Mucosa of stomach (tissue), 1 donor: ENCODE data around the gene ARMC5.
"Not testable (repeated sequence)": the region's sequence is repeated elsewhere in the genome, so short reads cannot be mapped to it uniquely, and the experiment has no call there.

ENCODE experiments used
- H3K27me3 ChIP-seq: one replicate; pipeline ENCODE4 v1.7.0; 2013; ENCODE audit warnings: mild to moderate bottlenecking, low read length; ENCODE audit not compliant: control insufficient read depth, insufficient read depth
- H3K36me3 ChIP-seq: one replicate; pipeline ENCODE4 v1.7.0; 2013; ENCODE audit warnings: low read length; ENCODE audit not compliant: control insufficient read depth, insufficient read depth
- H3K4me1 ChIP-seq: one replicate; pipeline ENCODE4 v1.7.0; 2013; ENCODE audit warnings: mild to moderate bottlenecking, low read length; ENCODE audit not compliant: control insufficient read depth, insufficient read depth
- H3K4me3 ChIP-seq: one replicate; pipeline ENCODE4 v1.7.0; 2013; ENCODE audit warnings: low read length
- H3K9ac ChIP-seq: one replicate; pipeline ENCODE4 v1.7.0; 2013; ENCODE audit warnings: mild to moderate bottlenecking, low read length, moderate library complexity
- H3K9me3 ChIP-seq: one replicate; pipeline ENCODE4 v1.7.0; 2013; ENCODE audit warnings: mild to moderate bottlenecking, low read length, moderate library complexity; ENCODE audit not compliant: control insufficient read depth
- donor health status: Pancreatic carcinoma.

ARMC5 gene

GRCh38 chr16:31458844-31459686 lies at the start of gene ARMC5:
Gene ARMC5 (plus strand): TSS chr16:31459501. CDS start chr16:31459525, 24 bp downstream.
- H3K36me3 ChIP-seq = no peaks in the 10 kb centered on the region
- no peaks in the 10 kb centered on the region for H3K27me3 ChIP-seq
- H3K9me3 ChIP-seq = no peaks in the 10 kb centered on the region
- H3K4me3 ChIP-seq = peak within 1 kb of the TSS; percentile 81
- peaks cover 24% of the 10 kb centered on the region for H3K4me1 ChIP-seq
- peak within 1 kb of the TSS; percentile 89 for H3K9ac ChIP-seq

GRCh38 chr16:31410082-31410481 lies 49.2 kb upstream of the ARMC5 start:
- H3K9me3 ChIP-seq = no peaks in the 10 kb centered on the region
- no peak overlapping the region for H3K9ac ChIP-seq
- H3K36me3 ChIP-seq = no peaks in the 10 kb centered on the region
- no peaks in the 10 kb centered on the region for H3K27me3 ChIP-seq
- H3K4me3 ChIP-seq = no peak overlapping the region
- H3K4me1 ChIP-seq = no peaks in the 10 kb centered on the region

GRCh38 chr16:31411024-31411844 lies 48.1 kb upstream of the ARMC5 start:
- Histone ChIP-seq H3K9ac (no peak overlapping the region), H3K4me1 (no peaks in the 10 kb centered on the region), H3K27me3 (no peaks in the 10 kb centered on the region), H3K36me3 (no peaks in the 10 kb centered on the region), H3K9me3 (no peaks in the 10 kb centered on the region), H3K4me3 (no peak overlapping the region)

- H3K27me3 ChIP-seq = no peaks in the 10 kb centered on the region
- no peaks in the 10 kb centered on the region for H3K36me3 ChIP-seq
- no peak overlapping the region for H3K9ac ChIP-seq
- H3K4me1 ChIP-seq = no peaks in the 10 kb centered on the region
- H3K9me3 ChIP-seq = no peaks in the 10 kb centered on the region
- no peak overlapping the region for H3K4me3 ChIP-seq
Measured at GRCh38 chr16:31412750-31413149, 46.6 kb upstream of the ARMC5 start.

- no peaks in the 10 kb centered on the region for H3K4me1 ChIP-seq
- H3K27me3 ChIP-seq = no peaks in the 10 kb centered on the region
- no peak overlapping the region for H3K4me3 ChIP-seq
- no peaks in the 10 kb centered on the region for H3K36me3 ChIP-seq
- no peak overlapping the region for H3K9ac ChIP-seq
- no peaks in the 10 kb centered on the region for H3K9me3 ChIP-seq
Measured at GRCh38 chr16:31413381-31413780, 45.9 kb upstream of the ARMC5 start.

- no peaks in the 10 kb centered on the region for H3K4me1 ChIP-seq
- H3K36me3 ChIP-seq = no peaks in the 10 kb centered on the region
- H3K4me3 ChIP-seq = no peak overlapping the region
- no peak overlapping the region for H3K9ac ChIP-seq
- H3K9me3 ChIP-seq = no peaks in the 10 kb centered on the region
- H3K27me3 ChIP-seq = no peaks in the 10 kb centered on the region
Measured at GRCh38 chr16:31413943-31414342, 45.4 kb upstream of the ARMC5 start.

- H3K9ac ChIP-seq = no peak overlapping the region
- H3K36me3 ChIP-seq = no peaks in the 10 kb centered on the region
- no peaks in the 10 kb centered on the region for H3K9me3 ChIP-seq
- no peaks in the 10 kb centered on the region for H3K4me1 ChIP-seq
- H3K4me3 ChIP-seq = no peak overlapping the region
- H3K27me3 ChIP-seq = no peaks in the 10 kb centered on the region
Measured at GRCh38 chr16:31414706-31415105, 44.6 kb upstream of the ARMC5 start.

- Histone ChIP-seq H3K4me1 (no peaks in the 10 kb centered on the region), H3K9ac (no peak overlapping the region), H3K4me3 (no peak overlapping the region), H3K27me3 (no peaks in the 10 kb centered on the region), H3K36me3 (no peaks in the 10 kb centered on the region), H3K9me3 (no peaks in the 10 kb centered on the region)
Measured at GRCh38 chr16:31416371-31416770, 42.9 kb upstream of the ARMC5 start.

GRCh38 chr16:31417036-31417435 lies 42.3 kb upstream of the ARMC5 start:
- H3K4me1 ChIP-seq, H3K4me3 ChIP-seq, H3K9me3 ChIP-seq, H3K36me3 ChIP-seq, H3K9ac ChIP-seq, H3K27me3 ChIP-seq: not testable (repeated sequence)

- Histone ChIP-seq H3K27me3 (no peaks in the 10 kb centered on the region), H3K4me3 (no peak overlapping the region), H3K36me3 (no peaks in the 10 kb centered on the region), H3K9ac (no peak overlapping the region), H3K9me3 (no peaks in the 10 kb centered on the region), H3K4me1 (no peaks in the 10 kb centered on the region)
Measured at GRCh38 chr16:31417916-31418315, 41.4 kb upstream of the ARMC5 start.

- Histone ChIP-seq H3K9me3 (no peaks in the 10 kb centered on the region), H3K4me1 (no peaks in the 10 kb centered on the region), H3K9ac (no peak overlapping the region), H3K36me3 (no peaks in the 10 kb centered on the region), H3K4me3 (no peak overlapping the region), H3K27me3 (no peaks in the 10 kb centered on the region)
Measured at GRCh38 chr16:31420037-31420436, 39.3 kb upstream of the ARMC5 start.

GRCh38 chr16:31421587-31421986 lies 37.7 kb upstream of the ARMC5 start:
- no peak overlapping the region for H3K4me3 ChIP-seq
- no peaks in the 10 kb centered on the region for H3K9me3 ChIP-seq
- no peaks in the 10 kb centered on the region for H3K4me1 ChIP-seq
- no peaks in the 10 kb centered on the region for H3K36me3 ChIP-seq
- H3K9ac ChIP-seq = no peak overlapping the region
- H3K27me3 ChIP-seq = no peaks in the 10 kb centered on the region
